NCI-H2227 treated with DMSO at 0.1 percent for 48 hours (cell line): Measurements from ENCODE around the gene ADK.
"Not testable (repeated sequence)": the region's sequence is repeated elsewhere in the genome, so short reads cannot be mapped to it uniquely, and the experiment has no call there.

ENCODE experiments used
- DNase-seq: peaks from one replicate; lab custom pipeline; 2025; lab: John Stamatoyannopoulos, UW

ADK gene

GRCh38 chr10:74305730-74306129 is 154.7 kb downstream of the ADK start:
- no peak for DNase-seq

DNA sequence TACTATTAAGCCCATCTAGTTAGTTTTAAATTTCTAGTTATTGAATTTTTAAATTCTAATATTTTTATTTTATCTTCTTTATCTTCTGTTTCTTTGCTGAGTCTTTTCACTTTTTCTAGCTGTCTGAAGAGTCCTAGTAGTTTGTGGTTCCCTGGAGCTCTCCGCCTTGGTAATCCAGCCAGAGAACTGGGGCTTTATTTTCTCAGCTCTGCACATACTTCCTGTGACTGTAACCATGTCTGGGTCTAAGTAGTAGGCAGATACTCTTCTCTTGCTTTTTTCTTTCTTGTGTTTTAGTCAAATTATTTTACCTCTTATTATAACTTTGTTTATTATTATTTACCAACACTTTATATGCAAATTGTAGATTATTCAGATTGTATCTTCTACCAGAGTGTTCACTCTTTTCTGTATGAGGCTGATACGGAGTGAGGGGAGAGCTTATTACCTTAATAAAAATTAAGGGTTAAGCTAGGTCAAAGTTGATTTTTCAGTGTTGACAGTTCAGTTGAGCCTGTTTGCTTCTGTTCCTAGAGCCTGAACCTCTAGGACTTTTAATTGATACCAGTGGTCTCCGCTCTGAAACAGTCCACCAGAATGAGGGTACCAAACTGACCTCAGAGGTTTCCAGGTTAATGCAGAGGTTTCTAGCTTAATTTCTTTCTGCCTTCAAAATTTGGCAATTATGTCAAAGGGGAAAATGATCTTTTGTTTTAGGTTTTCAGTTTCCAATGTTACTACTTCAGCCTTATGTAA is 155.4 kb downstream of the ADK start:
- no peak for DNase-seq

- DNase-seq: no peak
These were observed 156.1 kb downstream of the ADK start for GRCh38 chr10:74307061-74307651.

GRCh38 chr10:74310652-74311257 is 159.7 kb downstream of the ADK start:
- no peak for DNase-seq

DNA sequence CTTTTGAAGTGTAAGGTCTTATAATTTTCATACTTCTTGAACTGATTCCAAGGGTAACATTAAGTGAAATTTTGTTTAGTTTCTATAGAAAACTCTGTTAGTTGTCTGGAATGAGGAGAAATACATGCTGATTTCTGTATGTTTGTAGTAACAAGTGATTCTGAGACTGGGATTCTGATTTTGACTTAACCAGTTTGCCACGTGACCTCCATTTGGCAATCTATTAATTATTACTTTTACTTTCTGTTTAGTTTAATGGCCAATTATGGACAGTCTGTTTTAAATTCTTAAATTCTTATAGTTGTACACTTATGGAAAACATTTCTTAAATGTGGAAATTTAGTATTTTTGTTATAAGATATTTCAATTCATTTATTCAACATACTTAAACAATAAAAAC is 163.1 kb downstream of the ADK start:
- DNase-seq: no peak

- no peak for DNase-seq
These were observed 169.0 kb downstream of the ADK start for GRCh38 chr10:74320026-74320425.

GRCh38 chr10:74320717-74321116 is 169.7 kb downstream of the ADK start:
- DNase-seq: peak; percentile 60

DNA sequence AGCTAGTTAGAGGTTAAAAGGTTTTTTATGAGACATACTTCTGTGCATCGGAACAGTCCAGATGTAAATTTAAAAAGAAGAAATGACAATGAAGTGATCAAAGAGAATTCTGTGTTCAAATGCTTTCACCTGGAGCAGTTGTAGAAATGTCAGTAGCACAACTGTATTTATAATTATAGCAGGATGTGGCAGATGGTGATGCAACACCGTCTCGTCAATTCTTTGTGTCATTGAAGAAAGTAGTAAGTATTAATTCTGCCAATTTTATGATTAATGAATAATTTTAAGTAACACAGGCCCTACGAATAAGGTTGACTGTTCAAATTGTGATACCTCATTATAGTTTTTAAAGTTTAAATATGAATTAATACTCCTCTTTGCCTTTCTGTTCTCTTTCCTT is 171.1 kb downstream of the ADK start:
- DNase-seq: no peak

DNA sequence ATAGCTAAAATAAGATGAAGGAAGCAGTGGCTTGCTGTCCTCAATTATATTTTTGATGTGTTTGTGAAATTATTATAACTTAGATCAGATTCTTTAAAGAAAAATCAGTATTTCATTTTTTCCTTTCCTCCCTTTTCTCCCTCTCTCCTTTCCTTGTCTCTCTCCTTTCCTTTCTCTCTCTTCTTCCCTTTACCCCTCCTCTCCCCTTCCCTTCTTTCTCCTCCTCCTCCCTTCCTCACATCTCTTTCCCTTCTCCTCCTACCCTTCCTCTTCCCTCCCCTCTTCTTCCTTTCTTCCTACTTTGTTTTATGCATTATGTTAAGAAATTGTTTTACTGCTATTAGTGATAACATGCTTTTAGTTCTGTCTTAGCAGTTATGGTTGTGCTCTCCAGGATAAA is 171.5 kb downstream of the ADK start:
- no peak for DNase-seq

DNA sequence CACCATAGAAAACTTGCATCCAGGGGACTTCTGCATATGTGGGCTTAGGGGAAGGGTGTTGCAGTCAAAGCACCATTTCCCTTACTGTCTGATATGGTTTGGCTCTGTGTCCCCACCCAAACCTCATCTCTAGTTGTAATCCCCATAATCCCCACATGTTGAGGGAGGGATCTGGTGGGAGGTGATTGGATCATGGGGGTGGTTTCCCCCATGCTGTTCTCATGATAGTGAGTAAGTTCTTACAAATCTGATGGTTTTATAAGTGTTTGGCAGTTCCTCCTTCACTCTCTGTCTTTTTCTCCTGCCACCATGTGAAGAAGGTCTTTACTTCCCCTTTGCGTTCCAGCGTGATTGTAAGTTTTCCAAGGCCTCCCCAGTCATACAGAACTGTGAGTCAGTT is 177.4 kb downstream of the ADK start:
- no peak for DNase-seq

GRCh38 chr10:74329873-74330272 is 178.9 kb downstream of the ADK start:
- no peak for DNase-seq

DNA sequence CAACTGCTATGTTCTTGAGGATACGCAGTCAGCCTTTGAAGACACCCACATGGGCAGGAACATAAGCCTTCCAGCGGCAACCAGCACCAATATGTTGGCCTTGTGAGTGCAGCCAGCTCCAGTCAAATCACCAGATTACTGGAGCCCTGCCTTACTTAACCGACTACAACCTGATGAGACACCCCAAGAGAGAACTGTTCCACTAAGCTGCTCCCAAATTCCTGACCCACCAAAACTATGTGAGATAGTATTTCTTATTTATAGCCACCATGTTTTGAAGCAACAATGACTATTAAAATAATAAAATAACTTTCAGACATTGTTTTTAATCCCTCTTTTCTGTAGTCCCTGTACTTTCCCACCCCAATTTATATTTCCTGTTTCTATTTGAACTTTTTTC is 179.6 kb downstream of the ADK start:
- DNase-seq: no peak

DNA sequence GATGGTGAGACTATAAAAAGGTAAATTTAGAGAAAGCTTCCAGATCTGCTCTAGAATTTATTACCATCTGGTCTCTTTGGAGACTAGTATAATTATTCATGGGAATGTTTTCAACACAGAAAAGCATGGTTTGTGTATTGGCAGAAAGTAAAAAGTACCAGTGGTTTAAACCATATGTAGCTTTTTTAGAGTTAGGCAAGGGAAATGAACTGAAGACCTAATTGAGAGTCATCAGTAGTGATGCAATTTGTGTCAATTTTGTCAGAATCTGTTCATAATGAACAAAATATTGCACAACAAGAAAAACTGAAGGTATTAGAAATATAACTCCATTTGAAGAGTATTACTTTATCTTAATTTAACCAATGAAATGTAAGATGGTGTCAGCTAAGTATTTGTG is 181.4 kb downstream of the ADK start:
- no peak for DNase-seq

GRCh38 chr10:74333174-74333573 is 182.2 kb downstream of the ADK start:
- DNase-seq: no peak

GRCh38 chr10:74334221-74334620 is 183.2 kb downstream of the ADK start:
- no peak for DNase-seq

DNA sequence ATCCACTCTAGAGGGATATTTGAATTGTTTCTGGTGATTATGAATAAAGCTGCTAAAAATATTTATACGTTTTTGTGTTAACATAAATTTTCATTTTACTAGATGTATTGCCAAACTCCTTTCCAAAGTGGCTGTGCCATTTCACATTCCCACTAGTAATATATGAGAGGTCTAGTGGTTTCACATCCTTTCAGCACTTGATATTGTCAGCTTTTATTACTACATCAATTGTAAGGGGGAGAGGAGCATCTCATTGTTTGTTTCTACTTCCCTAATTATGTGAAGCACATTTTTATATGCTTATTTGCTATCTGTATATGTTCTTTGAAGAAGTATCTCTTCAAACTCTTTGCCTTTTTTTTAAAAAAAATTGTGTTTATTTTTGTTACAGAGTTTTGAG is 184.5 kb downstream of the ADK start:
- no peak for DNase-seq

GRCh38 chr10:74337330-74338016 is 186.5 kb downstream of the ADK start:
- no peak for DNase-seq

DNA sequence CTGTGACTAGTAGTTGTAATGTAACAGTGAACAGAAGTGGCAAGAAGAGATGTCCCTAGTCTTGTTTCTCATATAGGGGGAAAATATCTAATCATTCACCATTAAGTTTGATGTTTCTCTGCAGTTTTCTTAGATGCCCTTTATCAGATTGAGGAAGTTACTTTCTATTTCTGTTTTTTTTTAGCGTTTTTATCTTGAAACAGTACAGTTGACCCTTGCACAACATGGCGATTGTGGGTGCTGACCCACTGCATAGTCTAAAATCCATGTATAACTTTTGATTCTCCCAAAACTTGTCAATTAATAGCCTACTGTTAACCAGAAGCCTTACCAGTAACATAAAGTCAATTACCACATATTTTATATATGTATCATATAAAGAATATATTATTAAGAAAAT is 192.0 kb downstream of the ADK start:
- DNase-seq: no peak

- DNase-seq: no peak
These were observed 192.8 kb downstream of the ADK start for GRCh38 chr10:74343804-74344203.

GRCh38 chr10:74344306-74344705 is 193.3 kb downstream of the ADK start:
- DNase-seq: no peak

GRCh38 chr10:74347522-74347921 is 196.5 kb downstream of the ADK start:
- DNase-seq: no peak

GRCh38 chr10:74353021-74353420 is 202.0 kb downstream of the ADK start:
- not testable (repeated sequence) for DNase-seq

DNA sequence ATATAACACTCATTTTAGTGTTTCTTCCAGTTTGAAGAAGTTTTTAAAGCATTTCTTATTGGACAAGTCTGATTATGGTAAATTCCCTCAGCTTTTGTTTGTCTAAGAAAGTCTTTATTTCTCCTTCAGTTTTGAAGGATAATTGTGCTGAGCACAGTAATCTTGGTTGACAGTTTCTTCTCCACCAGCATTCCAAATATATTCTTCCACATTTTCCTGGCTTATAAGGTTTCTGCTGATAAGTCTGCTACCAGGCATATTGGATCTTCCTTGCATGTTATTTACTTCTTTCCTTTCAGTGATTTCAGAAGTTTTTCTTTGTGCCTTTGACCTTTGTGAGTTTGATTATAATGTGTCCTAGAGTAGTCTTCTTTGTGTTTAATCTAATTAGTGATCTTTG is 210.7 kb downstream of the ADK start:
- no peak for DNase-seq
